ENCODE data around the gene PTPN23. TPM values are rescaled to one million over a fixed set of nuclear protein-coding genes. Genes with fewer than 3 reads are reported as not detected.

Gene PTPN23
- total RNA-seq, 2 experiments from 2014 or later = 13.6 to 40.0 TPM

- no peak overlapping the region for H3K27ac ChIP-seq (ENCODE audit: low read depth, low read length, poor library complexity, severe bottlenecking)
- no peak overlapping the region for H3K4me2 ChIP-seq (ENCODE audit: low read length)
- no peak overlapping the region for H2AFZ ChIP-seq (ENCODE audit: low read length)
- no peaks in the 10 kb centered on the region for H3K4me1 ChIP-seq (ENCODE audit: insufficient read depth, low read length, poor library complexity, severe bottlenecking)
- ChIA-PET POLR2A (no interaction called here), CTCF (ENCODE audit: unreplicated experiment) (no interaction called here)
- no peaks in the 10 kb centered on the region for H3K79me2 ChIP-seq (ENCODE audit: insufficient read depth, low read depth, low read length)
- intact Hi-C loops (cut with micrococcal nuclease; ENCODE audit: unreplicated experiment) = no loop called here
- H4K20me1 ChIP-seq (ENCODE audit: insufficient read depth, low read length) = no peaks in the 10 kb centered on the region
- no peaks in the 10 kb centered on the region for H3K9me3 ChIP-seq (ENCODE audit: low read length)
- no peak for TF ChIP-seq CTCF (conservative IDR thresholded peaks at IDR 0.05; ENCODE audit: low read length)
- TF ChIP-seq EZH2phosphoT487 (IDR thresholded peaks at IDR 0.05; ENCODE audit: borderline replicate concordance, low read depth, low read length) = no peak
- H3K9me2 ChIP-seq (ENCODE audit: insufficient read depth, low read length) = no peaks in the 10 kb centered on the region
- no peak for DNase-seq (ENCODE audit: low spot score)
- no peak overlapping the region for H3K4me3 ChIP-seq (ENCODE audit: low read depth, low read length, poor library complexity, severe bottlenecking)
- H3K36me3 ChIP-seq (ENCODE audit: insufficient read depth, low read length) = peaks cover 88% of the 10 kb centered on the region
- no TSS peak for BruUV-seq (replicated peaks)
These were observed 31.1 kb downstream of the PTPN23 start for GRCh38 chr3:47411696-47412452.

DNA sequence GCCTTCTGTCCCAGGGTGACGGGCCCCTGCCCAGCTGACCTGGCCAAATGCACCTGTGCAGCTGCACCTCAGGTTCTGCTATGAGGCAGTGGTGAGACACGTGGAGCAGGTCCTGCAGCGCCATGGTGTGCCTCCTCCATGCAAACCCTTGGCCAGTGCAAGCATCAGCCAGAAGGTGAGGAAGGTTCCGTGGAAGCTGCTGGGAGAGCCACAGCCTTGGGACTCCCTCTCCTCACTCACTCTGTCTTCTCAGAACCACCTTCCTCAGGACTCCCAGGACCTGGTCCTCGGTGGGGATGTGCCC is 31.6 kb downstream of the PTPN23 start:
- DNase-seq (ENCODE audit: low spot score) = no peak
- Histone ChIP-seq H3K79me2 (ENCODE audit: insufficient read depth, low read depth, low read length) (no peaks in the 10 kb centered on the region), H4K20me1 (ENCODE audit: insufficient read depth, low read length) (no peaks in the 10 kb centered on the region), H3K4me2 (ENCODE audit: low read length) (no peak overlapping the region), H3K9me3 (ENCODE audit: low read length) (no peaks in the 10 kb centered on the region), H3K4me3 (ENCODE audit: low read depth, low read length, poor library complexity, severe bottlenecking) (no peak overlapping the region), H3K27ac (ENCODE audit: low read depth, low read length, poor library complexity, severe bottlenecking) (no peak overlapping the region), H2AFZ (ENCODE audit: low read length) (no peak overlapping the region), H3K36me3 (ENCODE audit: insufficient read depth, low read length) (peaks cover 91% of the 10 kb centered on the region), H3K4me1 (ENCODE audit: insufficient read depth, low read length, poor library complexity, severe bottlenecking) (no peaks in the 10 kb centered on the region), H3K9me2 (ENCODE audit: insufficient read depth, low read length) (no peaks in the 10 kb centered on the region)
- POLR2A ChIA-PET = interaction anchor here (0.6 kb wide), 1 partner anchor 404 kb away, joined by 3 read pairs; no protein-coding TSS in a partner anchor
- CTCF ChIA-PET (ENCODE audit: unreplicated experiment) = no interaction called here
- BruUV-seq (replicated peaks) = no TSS peak
- intact Hi-C loops (cut with micrococcal nuclease; ENCODE audit: unreplicated experiment) = no loop called here
- TF ChIP-seq EZH2phosphoT487 (IDR thresholded peaks at IDR 0.05; ENCODE audit: borderline replicate concordance, low read depth, low read length) = no peak
- no peak for TF ChIP-seq CTCF (conservative IDR thresholded peaks at IDR 0.05; ENCODE audit: low read length)

DNA sequence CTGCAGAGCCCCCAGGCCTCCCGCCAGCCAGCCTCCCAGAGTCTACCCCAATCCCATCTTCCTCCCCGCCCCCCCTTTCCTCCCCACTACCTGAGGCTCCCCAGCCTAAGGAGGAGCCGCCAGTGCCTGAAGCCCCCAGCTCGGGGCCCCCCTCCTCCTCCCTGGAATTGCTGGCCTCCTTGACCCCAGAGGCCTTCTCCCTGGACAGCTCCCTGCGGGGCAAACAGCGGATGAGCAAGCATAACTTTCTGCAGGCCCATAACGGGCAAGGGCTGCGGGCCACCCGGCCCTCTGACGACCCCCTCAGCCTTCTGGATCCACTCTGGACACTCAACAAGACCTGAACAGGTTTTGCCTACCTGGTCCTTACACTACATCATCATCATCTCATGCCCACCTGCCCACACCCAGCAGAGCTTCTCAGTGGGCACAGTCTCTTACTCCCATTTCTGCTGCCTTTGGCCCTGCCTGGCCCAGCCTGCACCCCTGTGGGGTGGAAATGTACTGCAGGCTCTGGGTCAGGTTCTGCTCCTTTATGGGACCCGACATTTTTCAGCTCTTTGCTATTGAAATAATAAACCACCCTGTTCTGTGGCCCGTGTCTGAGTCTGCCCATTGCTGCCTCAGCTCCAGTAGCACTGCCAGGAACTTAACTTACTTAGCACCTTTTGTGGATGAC is 32.2 kb downstream of the PTPN23 start:
- CTCF ChIA-PET (ENCODE audit: unreplicated experiment) = no interaction called here

More for the DNA sequence above, 32.2 kb downstream of the PTPN23 start:
- BruUV-seq (replicated peaks) = TSS peak; percentile 70
- Histone ChIP-seq H3K4me2 (ENCODE audit: low read length) (no peak overlapping the region), H3K4me1 (ENCODE audit: insufficient read depth, low read length, poor library complexity, severe bottlenecking) (no peaks in the 10 kb centered on the region), H3K9me2 (ENCODE audit: insufficient read depth, low read length) (no peaks in the 10 kb centered on the region), H3K4me3 (ENCODE audit: low read depth, low read length, poor library complexity, severe bottlenecking) (no peak overlapping the region), H3K9me3 (ENCODE audit: low read length) (no peaks in the 10 kb centered on the region), H3K79me2 (ENCODE audit: insufficient read depth, low read depth, low read length) (no peaks in the 10 kb centered on the region), H3K27ac (ENCODE audit: low read depth, low read length, poor library complexity, severe bottlenecking) (no peak overlapping the region), H3K36me3 (ENCODE audit: insufficient read depth, low read length) (peaks cover 86% of the 10 kb centered on the region), H2AFZ (ENCODE audit: low read length) (no peak overlapping the region), H4K20me1 (ENCODE audit: insufficient read depth, low read length) (no peaks in the 10 kb centered on the region)
- POLR2A ChIA-PET = interaction anchor here (0.6 kb wide), 1 partner anchor 403 kb away, joined by 3 read pairs; no protein-coding TSS in a partner anchor
- intact Hi-C loops (cut with micrococcal nuclease; ENCODE audit: unreplicated experiment) = no loop called here
- no peak for DNase-seq (ENCODE audit: low spot score)
- TF ChIP-seq CTCF (conservative IDR thresholded peaks at IDR 0.05; ENCODE audit: low read length) (no peak), EZH2phosphoT487 (IDR thresholded peaks at IDR 0.05; ENCODE audit: borderline replicate concordance, low read depth, low read length) (no peak)
